GM13977 (cell line): ENCODE measurements around the gene IKZF3.

ENCODE experiments used
- DNase-seq: peaks from one replicate; pipeline ENCODE4 v3.0.0; 2012; ENCODE audit warnings: low spot score
- CTCF ChIP-seq: IDR thresholded peaks from 2 replicates; pipeline ENCODE4 v1.5.1; 2012; ENCODE audit warnings: mild to moderate bottlenecking, control low read depth; ENCODE audit not compliant: insufficient read depth; ENCODE audit errors: extremely low read depth, missing control alignments
- in situ Hi-C: fragments of 300-500 bp; cut with MboI; formaldehyde crosslinking; loops from one replicate; pipeline ENCODE4 v1.12.0; 2022; ENCODE audit warnings: low sequenced_read_pairs, low pct_unique_long_range_greater_than_20kb, mixed read lengths, inconsistent platforms; ENCODE audit not compliant: unreplicated experiment

IKZF3 gene

GRCh38 chr17:39719563-39720355 lies 144.4 kb downstream of the IKZF3 start:
- DNase-seq = no peak
- in situ Hi-C loops = no loop called here
- no peak for TF ChIP-seq CTCF

- no peak for TF ChIP-seq CTCF
- in situ Hi-C loops = no loop called here
- DNase-seq = no peak
Measured at GRCh38 chr17:39717660-39718059, 146.5 kb downstream of the IKZF3 start.

- no peak for TF ChIP-seq CTCF
- in situ Hi-C loops = no loop called here
- DNase-seq = no peak
Measured at GRCh38 chr17:39716879-39717536, 147.1 kb downstream of the IKZF3 start.

GRCh38 chr17:39716073-39716818 lies 147.9 kb downstream of the IKZF3 start:
- in situ Hi-C loops = no loop called here
- TF ChIP-seq CTCF = no peak
- no peak for DNase-seq

- no peak for DNase-seq
- no peak for TF ChIP-seq CTCF
- in situ Hi-C loops = no loop called here
Measured at GRCh38 chr17:39715375-39716072, 148.6 kb downstream of the IKZF3 start.

GRCh38 chr17:39714234-39714633 lies 149.9 kb downstream of the IKZF3 start:
- DNase-seq = no peak
- in situ Hi-C loops = no loop called here
- TF ChIP-seq CTCF = no peak
